GM19438 (cell line): ENCODE data around the gene RGP1.

ENCODE experiments used
- ATAC-seq: cut with Tn5 transposase; IDR thresholded peaks from one replicate; pipeline ENCODE4 v1.9.1; 2021; ENCODE audit warnings: low read depth; ENCODE audit not compliant: unreplicated experiment

The RGP1 gene

GRCh38 chr9:35800530-35800929, 51.4 kb downstream of the RGP1 start:
- no peak for ATAC-seq

- ATAC-seq = no peak
Observed at GRCh38 chr9:35801328-35802128, 52.4 kb downstream of the RGP1 start.

DNA sequence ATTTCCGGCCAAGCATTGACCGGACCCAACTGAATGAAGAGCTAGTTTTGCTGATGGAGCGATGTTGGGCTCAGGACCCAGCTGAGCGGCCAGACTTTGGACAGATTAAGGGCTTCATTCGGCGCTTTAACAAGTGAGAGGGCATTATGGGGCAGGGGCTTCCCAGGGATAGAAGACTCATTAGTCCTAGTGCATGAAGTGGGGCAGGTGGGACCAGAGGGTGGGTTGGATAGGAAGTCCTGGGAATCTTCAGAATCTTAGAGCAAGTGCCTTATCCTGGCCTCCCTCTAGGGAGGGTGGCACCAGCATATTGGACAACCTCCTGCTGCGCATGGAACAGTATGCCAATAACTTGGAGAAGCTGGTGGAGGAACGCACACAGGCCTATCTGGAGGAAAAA, 57.0 kb downstream of the RGP1 start:
- no peak for ATAC-seq
